Smooth muscle cell (in vitro differentiated cells): Measurements from ENCODE around the gene PTH1R. TPM values are rescaled to one million over a fixed set of nuclear protein-coding genes. Genes with fewer than 3 reads are reported as not detected.

Experiments used
- DNase-seq: peaks from one replicate; lab custom pipeline; 2025; ENCODE audit not compliant: unreplicated experiment; lab: John Stamatoyannopoulos, UW
- H2AFZ ChIP-seq: fragments of 200-600 bp; sonication (generic); 2 replicates; pipeline ENCODE4 v1.6.0; 2016; ENCODE audit warnings: antibody characterized with exemption, low read depth, mild to moderate bottlenecking
- H3F3A ChIP-seq: fragments of 200-600 bp; sonication (generic); 2 replicates; pipeline ENCODE4 v1.6.0; 2017; ENCODE audit warnings: antibody characterized with exemption, low read depth
- H3K27ac ChIP-seq: fragments of 200-600 bp; sonication (generic); 2 replicates; pipeline ENCODE4 v1.5.1; 2016; ENCODE audit warnings: low read depth, mild to moderate bottlenecking
- H3K27me3 ChIP-seq: fragments of 200-600 bp; sonication (generic); 2 replicates; pipeline ENCODE4 v1.6.1; 2016; ENCODE audit warnings: low read depth, mild to moderate bottlenecking
- H3K36me3 ChIP-seq: fragments of 200-600 bp; sonication (generic); 2 replicates; pipeline ENCODE4 v1.5.1; 2016; ENCODE audit warnings: low read depth
- H3K4me1 ChIP-seq: fragments of 200-600 bp; sonication (generic); 2 replicates; pipeline ENCODE4 v1.5.1; 2016; ENCODE audit warnings: low read depth
- H3K4me2 ChIP-seq: fragments of 200-600 bp; sonication (generic); 2 replicates; pipeline ENCODE4 v1.6.0; 2016; ENCODE audit warnings: mild to moderate bottlenecking
- H3K4me3 ChIP-seq: fragments of 200-600 bp; sonication (generic); 2 replicates; pipeline ENCODE4 v1.5.1; 2016; ENCODE audit warnings: mild to moderate bottlenecking
- H3K79me2 ChIP-seq: fragments of 200-600 bp; sonication (generic); 2 replicates; pipeline ENCODE4 v1.6.0; 2016; ENCODE audit warnings: low read depth, mild to moderate bottlenecking
- H3K9ac ChIP-seq: fragments of 200-600 bp; sonication (generic); 2 replicates; pipeline ENCODE4 v1.6.0; 2016; ENCODE audit warnings: low read depth
- H3K9me3 ChIP-seq: fragments of 200-600 bp; sonication (generic); replicated peaks from 2 replicates; pipeline ENCODE4 v1.5.1; 2016; ENCODE audit warnings: low read depth
- H4K20me1 ChIP-seq: fragments of 200-600 bp; sonication (generic); 2 replicates; pipeline ENCODE4 v1.6.0; 2016; ENCODE audit warnings: low read depth
- CTCF ChIP-seq: fragments of 200-600 bp; sonication (generic); IDR thresholded peaks from 2 replicates; pipeline ENCODE4 v1.5.1; 2017; ENCODE audit warnings: borderline replicate concordance, mild to moderate bottlenecking, antibody characterized with exemption; ENCODE audit not compliant: insufficient read depth, poor library complexity, severe bottlenecking
- WGBS: methylation state at CpG from one replicate; pipeline ENCODE4 v1.1.7; 2016; ENCODE audit warnings: low lambda C conversion rate; 5-methylcytosine and 5-hydroxymethylcytosine counted together
- polyA plus RNA-seq: library from polyadenylated mRNA; unstranded; fragments of >200 nt; fragmentation: Nextera tagmentation; extraction: Ambion mirVana; gene quantifications from 2 replicates; pipeline ENCODE4 v1.2.1, GENCODE V29; 2016
- total RNA-seq: library from RNA; depleted of rRNA; stranded (reverse); fragments of >200 nt; gene quantifications from 2 replicates; pipeline ENCODE4 v1.2.3, GENCODE V29; 2014

PTH1R gene
- total and polyA plus RNA-seq, 2 experiments from 2014 or later: 17.7 to 50.6 TPM

- WGBS: 100% methylated on average over 2 of the region's 2 CpGs
- H3K4me1 ChIP-seq: no peaks in the 10 kb centered on the region
- H3K9ac ChIP-seq: no peak overlapping the region
- no peak for TF ChIP-seq CTCF
- no peak overlapping the region for H3K4me3 ChIP-seq
- peaks cover 15% of the 10 kb centered on the region for H4K20me1 ChIP-seq
- no peaks in the 10 kb centered on the region for H3K27me3 ChIP-seq
- H3K9me3 ChIP-seq: no peaks in the 10 kb centered on the region
- DNase-seq: no peak
- H3K4me2 ChIP-seq: no peak overlapping the region
- no peak overlapping the region for H2AFZ ChIP-seq
- no peaks in the 10 kb centered on the region for H3K79me2 ChIP-seq
- H3K27ac ChIP-seq: no peak overlapping the region
- no peaks in the 10 kb centered on the region for H3K36me3 ChIP-seq
- no peaks in the 10 kb centered on the region for H3F3A ChIP-seq
Observed at GRCh38 chr3:46897031-46897430, 19.5 kb downstream of the PTH1R start.

GRCh38 chr3:46897829-46898320 is 20.4 kb downstream of the PTH1R start:
- no peaks in the 10 kb centered on the region for H3F3A ChIP-seq
- peaks cover 8% of the 10 kb centered on the region for H4K20me1 ChIP-seq
- H3K27ac ChIP-seq: no peak overlapping the region
- H3K4me1 ChIP-seq: no peaks in the 10 kb centered on the region
- no peak for TF ChIP-seq CTCF
- DNase-seq: no peak
- no peak overlapping the region for H3K9ac ChIP-seq
- no peaks in the 10 kb centered on the region for H3K36me3 ChIP-seq
- H3K4me3 ChIP-seq: no peak overlapping the region
- 88% methylated on average over 14 of the region's 15 CpGs for WGBS
- no peak overlapping the region for H2AFZ ChIP-seq
- H3K9me3 ChIP-seq: no peaks in the 10 kb centered on the region
- H3K4me2 ChIP-seq: no peak overlapping the region
- no peaks in the 10 kb centered on the region for H3K79me2 ChIP-seq
- no peaks in the 10 kb centered on the region for H3K27me3 ChIP-seq

- Histone ChIP-seq H3K4me3 (no peak overlapping the region), H3K4me1 (no peaks in the 10 kb centered on the region), H2AFZ (no peak overlapping the region), H4K20me1 (peaks cover 3% of the 10 kb centered on the region), H3K36me3 (no peaks in the 10 kb centered on the region), H3K9ac (no peak overlapping the region), H3K79me2 (no peaks in the 10 kb centered on the region), H3K4me2 (no peak overlapping the region), H3F3A (no peaks in the 10 kb centered on the region), H3K27me3 (no peaks in the 10 kb centered on the region), H3K9me3 (no peaks in the 10 kb centered on the region), H3K27ac (no peak overlapping the region)
- DNase-seq: no peak
- WGBS: 61% methylated on average over 22 of the region's 71 CpGs
- no peak for TF ChIP-seq CTCF
Observed at GRCh38 chr3:46898321-46899150, 21.0 kb downstream of the PTH1R start.
